ENCODE data around the gene HIVEP3. TPM values are rescaled to one million over a fixed set of nuclear protein-coding genes. Genes with fewer than 3 reads are reported as not detected.

The HIVEP3 gene
- total RNA-seq, 1 experiment from 2014 or later = 6.0 TPM

DNA sequence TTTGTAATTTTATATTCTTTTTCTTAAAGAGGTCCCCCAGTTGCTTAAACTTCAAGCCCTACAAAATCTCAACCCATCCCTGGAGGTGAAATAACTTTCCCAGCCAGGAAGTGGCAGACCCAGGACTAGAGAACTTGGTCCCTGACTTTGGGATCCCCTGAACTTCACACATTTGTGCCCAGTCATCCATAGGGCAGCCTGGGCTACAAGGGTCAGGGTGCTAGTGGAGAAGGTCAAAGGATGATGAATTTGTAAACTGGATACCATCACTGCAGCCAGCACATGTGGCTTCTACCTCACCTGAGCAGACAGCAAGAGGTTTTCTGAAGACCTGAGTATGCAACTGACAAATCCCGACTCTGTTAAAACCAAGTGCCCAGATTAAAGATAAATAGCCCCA lies 31.4 kb downstream of the HIVEP3 start:
- CTCF ChIA-PET = interaction anchor here (0.7 kb wide), 1 partner anchor 16 kb away, joined by 3 read pairs; no protein-coding TSS in a partner anchor
- H3K36me3 ChIP-seq (ENCODE audit: control insufficient read depth, insufficient read depth, low read length) = no peaks in the 10 kb centered on the region
- H3K4me1 ChIP-seq (ENCODE audit: control insufficient read depth, insufficient read depth, low read length) = peaks cover 20% of the 10 kb centered on the region
- POLR2A ChIA-PET = interaction anchor here (0.7 kb wide), 1 partner anchor 247 kb away, joined by 3 read pairs; no protein-coding TSS in a partner anchor
- in situ Hi-C loops (cut with HindIII; ENCODE audit: low pct_unique_long_range_greater_than_20kb, low sequenced_read_pairs) = no loop called here
- no TSS peak for BruUV-seq (replicated peaks)
- no peak for ATAC-seq
- no peak overlapping the region for H3K4me3 ChIP-seq (ENCODE audit: low read depth in 2 of 2, low read length in 2 of 2)
- TF ChIP-seq, protein P1, sequence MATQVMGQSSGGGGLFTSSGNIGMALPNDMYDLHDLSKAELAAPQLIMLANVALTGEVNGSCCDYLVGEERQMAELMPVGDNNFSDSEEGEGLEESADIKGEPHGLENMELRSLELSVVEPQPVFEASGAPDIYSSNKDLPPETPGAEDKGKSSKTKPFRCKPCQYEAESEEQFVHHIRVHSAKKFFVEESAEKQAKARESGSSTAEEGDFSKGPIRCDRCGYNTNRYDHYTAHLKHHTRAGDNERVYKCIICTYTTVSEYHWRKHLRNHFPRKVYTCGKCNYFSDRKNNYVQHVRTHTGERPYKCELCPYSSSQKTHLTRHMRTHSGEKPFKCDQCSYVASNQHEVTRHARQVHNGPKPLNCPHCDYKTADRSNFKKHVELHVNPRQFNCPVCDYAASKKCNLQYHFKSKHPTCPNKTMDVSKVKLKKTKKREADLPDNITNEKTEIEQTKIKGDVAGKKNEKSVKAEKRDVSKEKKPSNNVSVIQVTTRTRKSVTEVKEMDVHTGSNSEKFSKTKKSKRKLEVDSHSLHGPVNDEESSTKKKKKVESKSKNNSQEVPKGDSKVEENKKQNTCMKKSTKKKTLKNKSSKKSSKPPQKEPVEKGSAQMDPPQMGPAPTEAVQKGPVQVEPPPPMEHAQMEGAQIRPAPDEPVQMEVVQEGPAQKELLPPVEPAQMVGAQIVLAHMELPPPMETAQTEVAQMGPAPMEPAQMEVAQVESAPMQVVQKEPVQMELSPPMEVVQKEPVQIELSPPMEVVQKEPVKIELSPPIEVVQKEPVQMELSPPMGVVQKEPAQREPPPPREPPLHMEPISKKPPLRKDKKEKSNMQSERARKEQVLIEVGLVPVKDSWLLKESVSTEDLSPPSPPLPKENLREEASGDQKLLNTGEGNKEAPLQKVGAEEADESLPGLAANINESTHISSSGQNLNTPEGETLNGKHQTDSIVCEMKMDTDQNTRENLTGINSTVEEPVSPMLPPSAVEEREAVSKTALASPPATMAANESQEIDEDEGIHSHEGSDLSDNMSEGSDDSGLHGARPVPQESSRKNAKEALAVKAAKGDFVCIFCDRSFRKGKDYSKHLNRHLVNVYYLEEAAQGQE (IDR thresholded peaks at IDR 0.05; ENCODE audit: insufficient read depth in 1 of 2, low read depth in 2 of 2, low read length in 1 of 2) = no peak
- TF ChIP-seq SIN3A (IDR thresholded peaks at IDR 0.05; ENCODE audit: borderline replicate concordance, insufficient read depth, low read depth, low read length) (no peak), TCF7L2 (IDR thresholded peaks at IDR 0.05; ENCODE audit: low read depth, low read length) (no peak)
- TF ChIP-seq, protein P2, sequence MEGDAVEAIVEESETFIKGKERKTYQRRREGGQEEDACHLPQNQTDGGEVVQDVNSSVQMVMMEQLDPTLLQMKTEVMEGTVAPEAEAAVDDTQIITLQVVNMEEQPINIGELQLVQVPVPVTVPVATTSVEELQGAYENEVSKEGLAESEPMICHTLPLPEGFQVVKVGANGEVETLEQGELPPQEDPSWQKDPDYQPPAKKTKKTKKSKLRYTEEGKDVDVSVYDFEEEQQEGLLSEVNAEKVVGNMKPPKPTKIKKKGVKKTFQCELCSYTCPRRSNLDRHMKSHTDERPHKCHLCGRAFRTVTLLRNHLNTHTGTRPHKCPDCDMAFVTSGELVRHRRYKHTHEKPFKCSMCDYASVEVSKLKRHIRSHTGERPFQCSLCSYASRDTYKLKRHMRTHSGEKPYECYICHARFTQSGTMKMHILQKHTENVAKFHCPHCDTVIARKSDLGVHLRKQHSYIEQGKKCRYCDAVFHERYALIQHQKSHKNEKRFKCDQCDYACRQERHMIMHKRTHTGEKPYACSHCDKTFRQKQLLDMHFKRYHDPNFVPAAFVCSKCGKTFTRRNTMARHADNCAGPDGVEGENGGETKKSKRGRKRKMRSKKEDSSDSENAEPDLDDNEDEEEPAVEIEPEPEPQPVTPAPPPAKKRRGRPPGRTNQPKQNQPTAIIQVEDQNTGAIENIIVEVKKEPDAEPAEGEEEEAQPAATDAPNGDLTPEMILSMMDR (IDR thresholded peaks at IDR 0.05) = no peak
- H3K9me3 ChIP-seq (ENCODE audit: control insufficient read depth, insufficient read depth, low read depth, low read length) = no peaks in the 10 kb centered on the region
- intact Hi-C loops (cut with micrococcal nuclease; ENCODE audit: unreplicated experiment) = no loop called here
- DNase-seq (ENCODE audit: low read depth, low spot score) = no peak
- no peaks in the 10 kb centered on the region for H3K27me3 ChIP-seq (ENCODE audit: control insufficient read depth, insufficient read depth, low read length)
- H3K27ac ChIP-seq (ENCODE audit: low read length) = 0 out of 2 replicates have a peak overlapping the region, but pooled peaks have one; percentile 9

DNA sequence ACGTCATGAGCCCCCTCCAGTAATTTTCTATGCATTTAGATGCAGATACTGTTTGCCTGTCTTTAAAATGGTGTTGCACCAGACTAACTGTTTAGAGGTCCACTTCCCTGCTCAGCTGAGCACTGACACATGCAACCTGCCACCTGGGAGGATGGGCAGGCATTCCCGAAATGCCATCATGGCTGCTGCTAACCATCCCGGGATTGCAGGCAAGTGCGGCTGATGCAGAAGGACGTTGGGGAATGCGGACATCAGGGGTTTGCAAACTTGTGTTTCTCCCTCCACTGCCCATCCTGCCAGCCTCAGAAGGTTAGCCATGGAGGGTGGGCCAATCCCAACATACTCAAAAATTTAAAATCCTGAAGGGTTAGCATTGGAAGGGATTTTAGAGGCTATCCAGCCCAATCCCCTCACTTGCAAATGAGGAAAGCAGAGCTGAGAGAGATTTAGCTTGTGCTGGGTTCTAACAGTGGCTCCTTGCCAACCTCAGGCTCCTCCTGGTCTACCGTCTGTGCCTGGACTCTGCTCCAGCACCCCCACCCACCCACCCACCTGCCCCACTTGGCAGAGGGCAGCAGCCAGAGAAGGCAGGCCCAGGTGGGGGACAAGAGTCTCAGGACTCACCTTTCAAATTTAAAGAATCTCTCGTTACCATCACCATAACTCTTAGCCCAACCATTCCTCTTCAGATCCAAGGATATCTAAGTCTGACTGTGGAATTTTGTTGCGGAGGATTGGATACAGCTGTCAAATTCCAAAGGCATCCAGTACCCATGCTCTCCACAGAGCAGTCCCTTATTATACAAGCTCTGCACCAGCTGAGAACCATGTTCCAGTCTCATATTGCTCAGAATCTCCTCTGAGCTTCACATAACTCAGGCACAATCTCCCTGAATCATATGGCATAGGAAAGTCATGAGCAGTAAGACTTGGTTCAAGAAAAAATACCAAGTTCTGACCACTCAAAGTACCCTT lies 34.2 kb downstream of the HIVEP3 start:
- no TSS peak for BruUV-seq (replicated peaks)
- H3K4me3 ChIP-seq (ENCODE audit: low read depth in 2 of 2, low read length in 2 of 2) = no peak overlapping the region
- ATAC-seq = no peak
- no peaks in the 10 kb centered on the region for H3K9me3 ChIP-seq (ENCODE audit: control insufficient read depth, insufficient read depth, low read depth, low read length)
- TF ChIP-seq TCF7L2 (IDR thresholded peaks at IDR 0.05; ENCODE audit: low read depth, low read length) = no peak
- TF ChIP-seq, protein P2 (IDR thresholded peaks at IDR 0.05) = no peak
- TF ChIP-seq, protein P1 (IDR thresholded peaks at IDR 0.05; ENCODE audit: insufficient read depth in 1 of 2, low read depth in 2 of 2, low read length in 1 of 2) = no peak
- no peak for TF ChIP-seq POLR2AphosphoS5 (IDR thresholded peaks at IDR 0.05; ENCODE audit: low read depth, low read length)
- no peak for TF ChIP-seq SIN3A (IDR thresholded peaks at IDR 0.05; ENCODE audit: borderline replicate concordance, insufficient read depth, low read depth, low read length)
- ChIA-PET POLR2A (no interaction called here), CTCF (interaction anchor here (0.7 kb wide), 1 partner anchor 220 kb away, joined by 6 read pairs; no protein-coding TSS in a partner anchor)
- in situ Hi-C loops (cut with HindIII; ENCODE audit: low pct_unique_long_range_greater_than_20kb, low sequenced_read_pairs) = no loop called here
- 0 out of 2 replicates have a peak overlapping the region, but pooled peaks have one; percentile 40 for H3K27ac ChIP-seq (ENCODE audit: low read length)
- no peaks in the 10 kb centered on the region for H3K27me3 ChIP-seq (ENCODE audit: control insufficient read depth, insufficient read depth, low read length)
- no peaks in the 10 kb centered on the region for H3K36me3 ChIP-seq (ENCODE audit: control insufficient read depth, insufficient read depth, low read length)
- intact Hi-C loops (cut with micrococcal nuclease; ENCODE audit: unreplicated experiment) = no loop called here
- peaks cover 11% of the 10 kb centered on the region for H3K4me1 ChIP-seq (ENCODE audit: control insufficient read depth, insufficient read depth, low read length)
- DNase-seq (ENCODE audit: low read depth, low spot score) = no peak

Data from Panc1 (cell line).